ENCODE results near the gene TSPOAP1.

The TSPOAP1 gene

GRCh38 chr17:58363457-58364185 is 35.0 kb upstream of the TSPOAP1 start:
- no peak for DNase-seq (ENCODE audit: low read depth, low spot score)

GRCh38 chr17:58362368-58363014 is 33.9 kb upstream of the TSPOAP1 start:
- DNase-seq (ENCODE audit: low read depth, low spot score): no peak

- DNase-seq (ENCODE audit: low read depth, low spot score): no peak
These were observed 31.9 kb upstream of the TSPOAP1 start for GRCh38 chr17:58360296-58361063.

- DNase-seq (ENCODE audit: low read depth, low spot score): no peak
These were observed 30.0 kb upstream of the TSPOAP1 start for GRCh38 chr17:58358408-58359172.

GRCh38 chr17:58357312-58358297 is 29.0 kb upstream of the TSPOAP1 start:
- no peak for DNase-seq (ENCODE audit: low read depth, low spot score)

- DNase-seq (ENCODE audit: low read depth, low spot score): no peak
These were observed 27.6 kb upstream of the TSPOAP1 start for GRCh38 chr17:58356231-58356630.

GRCh38 chr17:58354541-58355216 is 26.1 kb upstream of the TSPOAP1 start:
- DNase-seq (ENCODE audit: low read depth, low spot score): no peak

- DNase-seq (ENCODE audit: low read depth, low spot score): no peak
These were observed 24.8 kb upstream of the TSPOAP1 start for GRCh38 chr17:58353389-58353825.

GRCh38 chr17:58352596-58353388 is 24.2 kb upstream of the TSPOAP1 start:
- DNase-seq (ENCODE audit: low read depth, low spot score): peak; percentile 10

GRCh38 chr17:58351831-58352595 is 23.4 kb upstream of the TSPOAP1 start, which contains the start of gene SUPT4H1:
Gene SUPT4H1 (minus strand): TSS chr17:58352201. CDS start chr17:58352135, 66 bp downstream.
- DNase-seq (ENCODE audit: low read depth, low spot score): peak; percentile 59

GRCh38 chr17:58351182-58351581 is 22.6 kb upstream of the TSPOAP1 start:
- no peak for DNase-seq (ENCODE audit: low read depth, low spot score)

- DNase-seq (ENCODE audit: low read depth, low spot score): no peak
These were observed 19.4 kb upstream of the TSPOAP1 start for GRCh38 chr17:58348038-58348437.

- DNase-seq (ENCODE audit: low read depth, low spot score): no peak
These were observed 16.9 kb upstream of the TSPOAP1 start for GRCh38 chr17:58345500-58345899.

- DNase-seq (ENCODE audit: low read depth, low spot score): no peak
These were observed 16.2 kb upstream of the TSPOAP1 start for GRCh38 chr17:58344791-58345157.

- DNase-seq (ENCODE audit: low read depth, low spot score): no peak
These were observed 15.6 kb upstream of the TSPOAP1 start for GRCh38 chr17:58344047-58344790.

- no peak for DNase-seq (ENCODE audit: low read depth, low spot score)
These were observed 14.5 kb upstream of the TSPOAP1 start for GRCh38 chr17:58343131-58343530.

- no peak for DNase-seq (ENCODE audit: low read depth, low spot score)
These were observed 13.4 kb upstream of the TSPOAP1 start for GRCh38 chr17:58341861-58342475.
